Measurements from ENCODE around the gene WDR89. TPM values are rescaled to one million over a fixed set of nuclear protein-coding genes. Genes with fewer than 3 reads are reported as not detected.
"Not testable (repeated sequence)": the region's sequence is repeated elsewhere in the genome, so short reads cannot be mapped to it uniquely, and the experiment has no call there.

The WDR89 gene
- polyA plus RNA-seq, 5 donors: 21.2 to 25.5 (median 23.3) TPM

- no peak for DNase-seq
Observed at GRCh38 chr14:63603749-63604277, 37.9 kb downstream of the WDR89 start.

GRCh38 chr14:63598807-63599206, 42.9 kb downstream of the WDR89 start:
- no peak for DNase-seq

- DNase-seq: no peak
Observed at GRCh38 chr14:63596998-63597658, 44.5 kb downstream of the WDR89 start.

GRCh38 chr14:63594455-63595372, 47.0 kb downstream of the WDR89 start:
- DNase-seq: no peak

GRCh38 chr14:63583046-63583445, 58.6 kb downstream of the WDR89 start:
- not testable (repeated sequence) for DNase-seq

GRCh38 chr14:63581491-63581890, 60.2 kb downstream of the WDR89 start:
- DNase-seq: no peak

- DNase-seq: no peak
Observed at GRCh38 chr14:63578300-63578699, 63.4 kb downstream of the WDR89 start.

GRCh38 chr14:63573581-63573980, 68.1 kb downstream of the WDR89 start:
- no peak for DNase-seq

GRCh38 chr14:63565448-63565847, 76.2 kb downstream of the WDR89 start:
- DNase-seq: no peak

- DNase-seq: no peak
Observed at GRCh38 chr14:63564318-63564717, 77.4 kb downstream of the WDR89 start.

- DNase-seq: no peak
Observed at GRCh38 chr14:63563370-63564026, 78.2 kb downstream of the WDR89 start.

- DNase-seq: no peak
Observed at GRCh38 chr14:63562405-63562804, 79.3 kb downstream of the WDR89 start.

GRCh38 chr14:63555572-63555971, 86.1 kb downstream of the WDR89 start:
- DNase-seq: no peak

GRCh38 chr14:63551332-63551731, 90.3 kb downstream of the WDR89 start:
- DNase-seq: no peak

- DNase-seq: no peak
Observed at GRCh38 chr14:63547798-63548335, 93.8 kb downstream of the WDR89 start.

Other genes with a start within 250 kb of the WDR89 start
- 10 to 100 TPM; 26.1 to 38.7 (median 36.7) TPM for gene PPP2R5E, start 98.5 kb downstream of the WDR89 start, polyA plus RNA-seq (ENCODE audit: insufficient read depth in 1 of 5, insufficient read length in 5 of 5, low replicate concordance in 1 of 5)
- 10 to 100 TPM; 20.0 to 26.5 (median 21.2) TPM for gene SGPP1, start 86.2 kb upstream of the WDR89 start, polyA plus RNA-seq (ENCODE audit: insufficient read depth in 1 of 5, insufficient read length in 5 of 5, low replicate concordance in 1 of 5)
- gene SYNE2, start 211.1 kb upstream of the WDR89 start, polyA plus RNA-seq (ENCODE audit: insufficient read depth in 1 of 5, insufficient read length in 5 of 5, low replicate concordance in 1 of 5): 100 to 1,000 TPM in 1 of 5 donors, 10 to 100 TPM in 4; 69.7 to 101 (median 93.6) TPM

Measured in right lung (tissue), 5 donors.